LHCN-M2 (cell line): Measurements from ENCODE around the gene TBCD. TPM values are rescaled to one million over a fixed set of nuclear protein-coding genes. Genes with fewer than 3 reads are reported as not detected.

Experiments
- DNase-seq: peaks from one replicate; pipeline ENCODE4 v3.0.0-alpha.2; 2012; ENCODE audit warnings: low read depth
- total RNA-seq: library from RNA; depleted of rRNA; stranded (reverse); fragments of >200 nt; gene quantifications from 2 replicates; pipeline ENCODE4 v1.2.3, GENCODE V29; 2014

TBCD gene
- total RNA-seq, 1 experiment from 2014 or later = 46.2 TPM

- no peak for DNase-seq
Observed at GRCh38 chr17:82849076-82849945, 97.4 kb downstream of the TBCD start.

GRCh38 chr17:82851381-82851780, 99.5 kb downstream of the TBCD start:
- no peak for DNase-seq

- no peak for DNase-seq
Observed at GRCh38 chr17:82854226-82854625, 102.4 kb downstream of the TBCD start.

- DNase-seq = no peak
Observed at GRCh38 chr17:82856361-82856760, 104.5 kb downstream of the TBCD start.

- no peak for DNase-seq
Observed at GRCh38 chr17:82858376-82859126, 106.7 kb downstream of the TBCD start.

GRCh38 chr17:82859431-82860403, 107.9 kb downstream of the TBCD start:
- DNase-seq = peak; percentile 77

GRCh38 chr17:82860606-82861392, 108.9 kb downstream of the TBCD start:
- DNase-seq = no peak

- DNase-seq = no peak
Observed at GRCh38 chr17:82861393-82861775, 109.5 kb downstream of the TBCD start.

- DNase-seq = no peak
Observed at GRCh38 chr17:82862191-82862590, 110.3 kb downstream of the TBCD start.

- DNase-seq = peak; percentile 21
Observed at GRCh38 chr17:82862737-82863382, 111.0 kb downstream of the TBCD start.

GRCh38 chr17:82863383-82863940, 111.6 kb downstream of the TBCD start:
- no peak for DNase-seq

GRCh38 chr17:82863941-82864712, 112.3 kb downstream of the TBCD start:
- peak; percentile 96 for DNase-seq

GRCh38 chr17:82864713-82865248, 112.9 kb downstream of the TBCD start:
- peak; percentile 31 for DNase-seq

GRCh38 chr17:82865274-82865673, 113.4 kb downstream of the TBCD start:
- no peak for DNase-seq

GRCh38 chr17:82865774-82866395, 114.0 kb downstream of the TBCD start:
- no peak for DNase-seq

GRCh38 chr17:82866590-82867191, 114.8 kb downstream of the TBCD start:
- DNase-seq = peak; percentile 96

- DNase-seq = no peak
Observed at GRCh38 chr17:82867763-82868325, 116.0 kb downstream of the TBCD start.

GRCh38 chr17:82868715-82869131, 116.9 kb downstream of the TBCD start:
- DNase-seq = no peak
